ENCODE results near the gene SDR42E2.

- TF ChIP-seq CTCF (IDR thresholded peaks at IDR 0.05; ENCODE audit: extremely low read depth in 1 of 2, insufficient read depth in 1 of 2, low read depth in 1 of 2, low read length in 2 of 2) (no peak), POLR2A (IDR thresholded peaks at IDR 0.05; ENCODE audit: low read depth, low read length) (no peak), JUN (IDR thresholded peaks at IDR 0.05; ENCODE audit: borderline replicate concordance, insufficient read depth, insufficient read length, low read depth) (no peak), POLR2AphosphoS5 (IDR thresholded peaks at IDR 0.05; ENCODE audit: insufficient read depth, low read depth, low read length) (no peak), EZH2 (IDR thresholded peaks at IDR 0.05; ENCODE audit: borderline replicate concordance, low read depth, low read length, severe bottlenecking) (no peak)
These were observed 1.5 kb downstream of the SDR42E2 start for GRCh38 chr16:22163806-22164205.
